HepG2 (cell line): ENCODE results near the gene TMCC1. TPM values are rescaled to one million over a fixed set of nuclear protein-coding genes. Genes with fewer than 3 reads are reported as not detected.

Experiments used
- ARHGAP35 ChIP-seq: sonication (generic); formaldehyde crosslinking; IDR thresholded peaks from 2 replicates; pipeline ENCODE4 v1.9.0; 2022; ENCODE audit warnings: mild to moderate bottlenecking, inconsistent platforms, moderate library complexity, missing genetic modification reagents, borderline replicate concordance
- CEBPG ChIP-seq: IDR thresholded peaks from 2 replicates; pipeline ENCODE4 v1.6.1; 2016
- ETV6 ChIP-seq: sonication (generic); formaldehyde crosslinking; conservative IDR thresholded peaks from 2 replicates; pipeline ENCODE4 v1.4.0; 2020; ENCODE audit warnings: missing genetic modification reagents
- GABPB1 ChIP-seq: IDR thresholded peaks from 2 replicates; pipeline ENCODE4 v1.6.1; 2016; ENCODE audit warnings: mild to moderate bottlenecking, missing genetic modification reagents, moderate library complexity, missing compliant biosample characterization
- HHEX ChIP-seq: IDR thresholded peaks from 2 replicates; pipeline ENCODE4 v1.6.1; 2016; ENCODE audit warnings: control low read depth
- HNF4A ChIP-seq: sonication (generic); formaldehyde crosslinking; IDR thresholded peaks from 2 replicates; pipeline ENCODE4 v1.4.0; 2020; ENCODE audit warnings: missing genetic modification reagents
- NCOA2 ChIP-seq: sonication (generic); formaldehyde crosslinking; IDR thresholded peaks from 2 replicates; pipeline ENCODE4 v1.8.0; 2022; ENCODE audit warnings: inconsistent platforms
- SP5 ChIP-seq: IDR thresholded peaks from 2 replicates; pipeline ENCODE4 v1.6.1; 2016; ENCODE audit warnings: low read depth, borderline replicate concordance
- TCF7L2 ChIP-seq: IDR thresholded peaks from 2 replicates; pipeline ENCODE4 v1.6.1; 2011; ENCODE audit warnings: mild to moderate bottlenecking, low read depth, low read length, moderate library complexity
- TSC22D2 ChIP-seq: sonication (generic); formaldehyde crosslinking; IDR thresholded peaks from 2 replicates; pipeline ENCODE4 v1.5.1; 2020; ENCODE audit warnings: missing genetic modification reagents, mild to moderate bottlenecking, borderline replicate concordance
- ZNF382 ChIP-seq: sonication (generic); formaldehyde crosslinking; IDR thresholded peaks from 2 replicates; pipeline ENCODE4 v1.5.0; 2020; ENCODE audit warnings: missing genetic modification reagents, mild to moderate bottlenecking, borderline replicate concordance
- ZNF577 ChIP-seq: sonication (generic); formaldehyde crosslinking; IDR thresholded peaks from 2 replicates; pipeline ENCODE4 v1.4.0; 2020; ENCODE audit warnings: mild to moderate bottlenecking, low read depth, missing genetic modification reagents, borderline replicate concordance
- ZNF616 ChIP-seq: sonication (generic); formaldehyde crosslinking; IDR thresholded peaks from 2 replicates; pipeline ENCODE4 v1.5.0; 2020; ENCODE audit warnings: low read depth, mild to moderate bottlenecking, missing genetic modification reagents
- ZNF619 ChIP-seq: sonication (generic); formaldehyde crosslinking; IDR thresholded peaks from 2 replicates; pipeline ENCODE4 v1.4.0; 2020; ENCODE audit warnings: mild to moderate bottlenecking, missing genetic modification reagents
- ZNF781 ChIP-seq: sonication (generic); formaldehyde crosslinking; IDR thresholded peaks from 2 replicates; pipeline ENCODE4 v1.5.1; 2020; ENCODE audit warnings: borderline replicate concordance, mild to moderate bottlenecking, missing genetic modification reagents; ENCODE audit errors: not compliant biosample characterization
- ZNF792 ChIP-seq: IDR thresholded peaks from 2 replicates; pipeline ENCODE4 v1.6.1; 2016
- polyA plus RNA-seq, 8 experiments: library from polyadenylated mRNA; depleted of rRNA in 3 of 8; stranded (reverse) in 7 of 8; unstranded in 1 of 8; fragments of >200 nt; fragmentation: Illumina TruSeq in 4 of 8; extraction: Trizol in 4 of 8; gene quantifications; 2 replicates each; pipeline versions ENCODE4 v1.2.1 to v1.2.3, GENCODE V29; 2011 to 2016; ENCODE audit warnings: low read depth in 4 of 8, missing spikeins in 1 of 8, mixed read lengths in 1 of 8; ENCODE audit not compliant: insufficient read depth in 1 of 8
- total RNA-seq, 5 experiments: library from RNA; depleted of rRNA; stranded (reverse); fragments of >200 nt; fragmentation: Illumina TruSeq; extraction: Trizol; gene quantifications; 2 replicates each; pipeline ENCODE4 v1.2.3, GENCODE V29; 2016; ENCODE audit warnings: low read depth in 1 of 5
- TF ChIP-seq, protein P1 (sequence below): IDR thresholded peaks from 2 replicates; pipeline ENCODE4 v1.6.1; 2016; ENCODE audit warnings: missing compliant biosample characterization, missing genetic modification reagents, borderline replicate concordance
- TF ChIP-seq, protein P2 (sequence below): IDR thresholded peaks from 2 replicates; pipeline ENCODE4 v1.6.1; 2016; ENCODE audit warnings: low read depth, control low read depth
- TF ChIP-seq, protein P3 (sequence below): sonication (generic); formaldehyde crosslinking; IDR thresholded peaks from 2 replicates; pipeline ENCODE4 v1.5.1; 2020; ENCODE audit warnings: missing genetic modification reagents, mild to moderate bottlenecking, borderline replicate concordance
- TF ChIP-seq, protein P4 (sequence below): sonication (generic); formaldehyde crosslinking; IDR thresholded peaks from 2 replicates; pipeline ENCODE4 v1.5.1; 2020; ENCODE audit warnings: mild to moderate bottlenecking, missing genetic modification reagents, borderline replicate concordance
- TF ChIP-seq, protein P5 (sequence below): sonication (generic); formaldehyde crosslinking; conservative IDR thresholded peaks from 2 replicates; pipeline ENCODE4 v1.5.0; 2020; ENCODE audit warnings: missing genetic modification reagents

TMCC1 gene
- total and polyA plus RNA-seq, 2 of the 13 experiments (the other 11 are each of a cell fraction or from before 2014, with no cell fraction given) = 12.1 to 264 TPM

DNA sequence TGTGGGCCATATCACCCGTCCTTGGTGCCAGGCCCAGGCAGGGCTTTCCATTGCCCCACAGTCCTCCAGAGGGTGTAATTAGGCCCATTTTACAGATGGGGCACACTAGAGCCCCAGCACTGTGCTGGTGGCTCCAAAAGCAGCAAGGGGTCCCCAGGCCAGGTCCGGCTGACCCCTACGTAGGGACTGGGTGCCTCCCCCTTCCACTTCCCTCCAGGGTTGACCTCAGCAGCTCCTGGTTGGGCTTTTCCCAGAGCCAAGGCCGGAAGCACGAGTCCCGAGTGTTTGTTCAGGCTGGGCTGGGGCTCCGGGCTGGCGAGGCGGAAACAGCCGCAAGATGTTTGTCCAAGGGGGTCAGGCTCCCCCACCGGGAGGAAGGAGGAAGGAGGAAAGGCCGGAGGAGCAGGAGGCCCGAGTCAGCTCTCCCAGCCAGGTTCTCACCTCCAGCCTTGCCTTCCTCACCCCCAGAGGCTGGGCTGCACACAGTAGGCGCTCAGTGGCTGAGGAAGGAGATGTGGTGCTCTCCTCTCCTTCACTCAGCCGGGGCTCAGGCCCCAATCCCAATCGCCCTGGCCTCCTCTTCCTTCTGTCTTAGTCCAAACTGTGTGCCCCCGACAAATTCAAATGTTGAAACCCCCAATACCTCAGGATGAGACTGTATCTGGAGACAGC is 269.9 kb downstream of the TMCC1 start (continued):
- TF ChIP-seq TSC22D2 (no peak), ZNF619 (CRISPR knock-in tag) (no peak), CEBPG (CRISPR knock-in tag) (0 out of 2 replicates have a peak, but pooled peaks have one; percentile 12), ZNF781 (CRISPR knock-in tag) (no peak), TCF7L2 (no peak), ZNF792 (CRISPR knock-in tag) (0 out of 2 replicates have a peak, but pooled peaks have one; percentile 63), GABPB1 (CRISPR knock-in tag) (peak; percentile 75), HNF4A (CRISPR knock-in tag) (0 out of 2 replicates have a peak, but pooled peaks have one; percentile 6), SP5 (CRISPR knock-in tag) (0 out of 2 replicates have a peak, but pooled peaks have one; percentile 29), HHEX (CRISPR knock-in tag) (no peak), ZNF382 (CRISPR knock-in tag) (no peak), ETV6 (0 out of 2 replicates have a peak, but pooled peaks have one; percentile 44), ZNF577 (CRISPR knock-in tag) (no peak), ZNF616 (no peak), ARHGAP35 (no peak), NCOA2 (CRISPR knock-in tag) (peak; percentile 62)
- TF ChIP-seq, protein P1, sequence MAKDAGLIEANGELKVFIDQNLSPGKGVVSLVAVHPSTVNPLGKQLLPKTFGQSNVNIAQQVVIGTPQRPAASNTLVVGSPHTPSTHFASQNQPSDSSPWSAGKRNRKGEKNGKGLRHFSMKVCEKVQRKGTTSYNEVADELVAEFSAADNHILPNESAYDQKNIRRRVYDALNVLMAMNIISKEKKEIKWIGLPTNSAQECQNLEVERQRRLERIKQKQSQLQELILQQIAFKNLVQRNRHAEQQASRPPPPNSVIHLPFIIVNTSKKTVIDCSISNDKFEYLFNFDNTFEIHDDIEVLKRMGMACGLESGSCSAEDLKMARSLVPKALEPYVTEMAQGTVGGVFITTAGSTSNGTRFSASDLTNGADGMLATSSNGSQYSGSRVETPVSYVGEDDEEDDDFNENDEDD (CRISPR knock-in tag) = peak; percentile 43; the same call in 1 of the 2 replicates
- TF ChIP-seq, protein P2, sequence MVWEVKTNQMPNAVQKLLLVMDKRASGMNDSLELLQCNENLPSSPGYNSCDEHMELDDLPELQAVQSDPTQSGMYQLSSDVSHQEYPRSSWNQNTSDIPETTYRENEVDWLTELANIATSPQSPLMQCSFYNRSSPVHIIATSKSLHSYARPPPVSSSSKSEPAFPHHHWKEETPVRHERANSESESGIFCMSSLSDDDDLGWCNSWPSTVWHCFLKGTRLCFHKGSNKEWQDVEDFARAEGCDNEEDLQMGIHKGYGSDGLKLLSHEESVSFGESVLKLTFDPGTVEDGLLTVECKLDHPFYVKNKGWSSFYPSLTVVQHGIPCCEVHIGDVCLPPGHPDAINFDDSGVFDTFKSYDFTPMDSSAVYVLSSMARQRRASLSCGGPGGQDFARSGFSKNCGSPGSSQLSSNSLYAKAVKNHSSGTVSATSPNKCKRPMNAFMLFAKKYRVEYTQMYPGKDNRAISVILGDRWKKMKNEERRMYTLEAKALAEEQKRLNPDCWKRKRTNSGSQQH (CRISPR knock-in tag) = no peak
- TF ChIP-seq, protein P3, sequence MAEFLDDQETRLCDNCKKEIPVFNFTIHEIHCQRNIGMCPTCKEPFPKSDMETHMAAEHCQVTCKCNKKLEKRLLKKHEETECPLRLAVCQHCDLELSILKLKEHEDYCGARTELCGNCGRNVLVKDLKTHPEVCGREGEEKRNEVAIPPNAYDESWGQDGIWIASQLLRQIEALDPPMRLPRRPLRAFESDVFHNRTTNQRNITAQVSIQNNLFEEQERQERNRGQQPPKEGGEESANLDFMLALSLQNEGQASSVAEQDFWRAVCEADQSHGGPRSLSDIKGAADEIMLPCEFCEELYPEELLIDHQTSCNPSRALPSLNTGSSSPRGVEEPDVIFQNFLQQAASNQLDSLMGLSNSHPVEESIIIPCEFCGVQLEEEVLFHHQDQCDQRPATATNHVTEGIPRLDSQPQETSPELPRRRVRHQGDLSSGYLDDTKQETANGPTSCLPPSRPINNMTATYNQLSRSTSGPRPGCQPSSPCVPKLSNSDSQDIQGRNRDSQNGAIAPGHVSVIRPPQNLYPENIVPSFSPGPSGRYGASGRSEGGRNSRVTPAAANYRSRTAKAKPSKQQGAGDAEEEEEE (CRISPR knock-in tag) = no peak
- TF ChIP-seq, protein P4, sequence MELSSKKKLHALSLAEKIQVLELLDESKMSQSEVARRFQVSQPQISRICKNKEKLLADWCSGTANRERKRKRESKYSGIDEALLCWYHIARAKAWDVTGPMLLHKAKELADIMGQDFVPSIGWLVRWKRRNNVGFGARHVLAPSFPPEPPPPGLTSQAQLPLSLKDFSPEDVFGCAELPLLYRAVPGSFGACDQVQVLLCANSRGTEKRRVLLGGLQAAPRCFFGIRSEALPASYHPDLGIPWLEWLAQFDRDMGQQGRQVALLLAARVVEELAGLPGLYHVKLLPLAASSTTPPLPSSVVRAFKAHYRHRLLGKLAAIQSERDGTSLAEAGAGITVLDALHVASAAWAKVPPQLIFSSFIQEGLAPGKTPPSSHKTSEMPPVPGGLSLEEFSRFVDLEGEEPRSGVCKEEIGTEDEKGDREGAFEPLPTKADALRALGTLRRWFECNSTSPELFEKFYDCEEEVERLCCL (CRISPR knock-in tag) = no peak
- TF ChIP-seq, protein P5, sequence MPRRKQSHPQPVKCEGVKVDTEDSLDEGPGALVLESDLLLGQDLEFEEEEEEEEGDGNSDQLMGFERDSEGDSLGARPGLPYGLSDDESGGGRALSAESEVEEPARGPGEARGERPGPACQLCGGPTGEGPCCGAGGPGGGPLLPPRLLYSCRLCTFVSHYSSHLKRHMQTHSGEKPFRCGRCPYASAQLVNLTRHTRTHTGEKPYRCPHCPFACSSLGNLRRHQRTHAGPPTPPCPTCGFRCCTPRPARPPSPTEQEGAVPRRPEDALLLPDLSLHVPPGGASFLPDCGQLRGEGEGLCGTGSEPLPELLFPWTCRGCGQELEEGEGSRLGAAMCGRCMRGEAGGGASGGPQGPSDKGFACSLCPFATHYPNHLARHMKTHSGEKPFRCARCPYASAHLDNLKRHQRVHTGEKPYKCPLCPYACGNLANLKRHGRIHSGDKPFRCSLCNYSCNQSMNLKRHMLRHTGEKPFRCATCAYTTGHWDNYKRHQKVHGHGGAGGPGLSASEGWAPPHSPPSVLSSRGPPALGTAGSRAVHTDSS = no peak
